Measurements from ENCODE around the gene NPC1.

NPC1 gene

GRCh38 chr18:23506393-23506792 lies 79.9 kb downstream of the NPC1 start:
- no peaks in the 10 kb centered on the region for H3K27me3 ChIP-seq
- no peaks in the 10 kb centered on the region for H3K36me3 ChIP-seq
- no peak for DNase-seq
- H3K4me3 ChIP-seq (ENCODE audit: low read depth, low read length): no peak overlapping the region
- H3K4me1 ChIP-seq: no peaks in the 10 kb centered on the region
- TF ChIP-seq CTCF (IDR thresholded peaks at IDR 0.05; ENCODE audit: low read depth, low read length): no peak
- H3K9me3 ChIP-seq: no peaks in the 10 kb centered on the region

GRCh38 chr18:23504720-23505119 lies 81.6 kb downstream of the NPC1 start:
- Histone ChIP-seq H3K27me3 (no peaks in the 10 kb centered on the region), H3K4me1 (no peaks in the 10 kb centered on the region), H3K36me3 (no peaks in the 10 kb centered on the region), H3K4me3 (ENCODE audit: low read depth, low read length) (no peak overlapping the region), H3K9me3 (no peaks in the 10 kb centered on the region)
- DNase-seq: no peak
- TF ChIP-seq CTCF (IDR thresholded peaks at IDR 0.05; ENCODE audit: low read depth, low read length): no peak

GRCh38 chr18:23503963-23504344 lies 82.4 kb downstream of the NPC1 start:
- Histone ChIP-seq H3K9me3 (no peaks in the 10 kb centered on the region), H3K4me3 (ENCODE audit: low read depth, low read length) (peak overlapping the region; percentile 66), H3K36me3 (no peaks in the 10 kb centered on the region), H3K27me3 (no peaks in the 10 kb centered on the region), H3K4me1 (no peaks in the 10 kb centered on the region)
- no peak for DNase-seq
- TF ChIP-seq CTCF (IDR thresholded peaks at IDR 0.05; ENCODE audit: low read depth, low read length): no peak

- no peaks in the 10 kb centered on the region for H3K36me3 ChIP-seq
- no peaks in the 10 kb centered on the region for H3K27me3 ChIP-seq
- H3K9me3 ChIP-seq: no peaks in the 10 kb centered on the region
- H3K4me1 ChIP-seq: no peaks in the 10 kb centered on the region
- H3K4me3 ChIP-seq (ENCODE audit: low read depth, low read length): peak within 1 kb of the TSS; percentile 66
- DNase-seq: peak; percentile 93
- TF ChIP-seq CTCF (IDR thresholded peaks at IDR 0.05; ENCODE audit: low read depth, low read length): no peak
These were observed 83.0 kb downstream of the NPC1 start, which contains the start of gene RMC1 for GRCh38 chr18:23503038-23503962. Gene RMC1, plus strand, starts transcription at chr18:23503511. Its CDS starts 108 bp downstream, at chr18:23503619.

GRCh38 chr18:23502516-23503037 lies 83.7 kb downstream of the NPC1 start:
- H3K4me1 ChIP-seq: no peaks in the 10 kb centered on the region
- H3K36me3 ChIP-seq: no peaks in the 10 kb centered on the region
- no peaks in the 10 kb centered on the region for H3K27me3 ChIP-seq
- H3K4me3 ChIP-seq (ENCODE audit: low read depth, low read length): peak overlapping the region; percentile 61
- no peak for TF ChIP-seq CTCF (IDR thresholded peaks at IDR 0.05; ENCODE audit: low read depth, low read length)
- H3K9me3 ChIP-seq: no peaks in the 10 kb centered on the region
- DNase-seq: no peak

- Histone ChIP-seq H3K4me3 (ENCODE audit: low read depth, low read length) (no peak overlapping the region), H3K4me1 (no peaks in the 10 kb centered on the region), H3K36me3 (no peaks in the 10 kb centered on the region), H3K27me3 (no peaks in the 10 kb centered on the region), H3K9me3 (no peaks in the 10 kb centered on the region)
- no peak for DNase-seq
- TF ChIP-seq CTCF (IDR thresholded peaks at IDR 0.05; ENCODE audit: low read depth, low read length): no peak
These were observed 84.7 kb downstream of the NPC1 start for GRCh38 chr18:23501626-23502025.
